ENCODE measurements around the gene USP10.
A peak's percentile ranks its signal among the peaks of the same experiment; 100 is the strongest.

USP10 gene

GRCh38 chr16:84754353-84754856, 54.6 kb downstream of the USP10 start:
- peak; percentile 93 for DNase-seq

GRCh38 chr16:84754956-84755672, 55.3 kb downstream of the USP10 start:
- DNase-seq, result peak; percentile 21

- DNase-seq, result no peak
These were observed 57.0 kb downstream of the USP10 start for GRCh38 chr16:84756830-84757229.

- no peak for DNase-seq
These were observed 58.8 kb downstream of the USP10 start for GRCh38 chr16:84758627-84759026.

GRCh38 chr16:84759061-84759460, 59.3 kb downstream of the USP10 start:
- DNase-seq, result no peak

GRCh38 chr16:84759906-84760305, 60.1 kb downstream of the USP10 start:
- DNase-seq, result no peak

- no peak for DNase-seq
These were observed 61.9 kb downstream of the USP10 start for GRCh38 chr16:84761448-84762368.

- DNase-seq, result no peak
These were observed 63.4 kb downstream of the USP10 start for GRCh38 chr16:84763164-84763563.

- DNase-seq, result no peak
These were observed 63.8 kb downstream of the USP10 start for GRCh38 chr16:84763629-84764028.

- no peak for DNase-seq
These were observed 65.2 kb downstream of the USP10 start for GRCh38 chr16:84764970-84765369.

GRCh38 chr16:84765616-84766580, 66.1 kb downstream of the USP10 start:
- DNase-seq, result no peak

GRCh38 chr16:84766978-84767773, 67.4 kb downstream of the USP10 start:
- no peak for DNase-seq

GRCh38 chr16:84768061-84768807, 68.4 kb downstream of the USP10 start:
- DNase-seq, result no peak

GRCh38 chr16:84768808-84769197, 69.0 kb downstream of the USP10 start:
- no peak for DNase-seq

- DNase-seq, result no peak
These were observed 69.6 kb downstream of the USP10 start for GRCh38 chr16:84769416-84769815.

GRCh38 chr16:84773312-84773711, 73.5 kb downstream of the USP10 start:
- no peak for DNase-seq

GRCh38 chr16:84774810-84775209, 75.0 kb downstream of the USP10 start:
- DNase-seq, result peak; percentile 74

GRCh38 chr16:84775262-84775810, 75.5 kb downstream of the USP10 start:
- DNase-seq, result no peak

GRCh38 chr16:84777435-84777834, 77.6 kb downstream of the USP10 start:
- DNase-seq, result no peak

GRCh38 chr16:84778720-84779119, 78.9 kb downstream of the USP10 start:
- no peak for DNase-seq

GRCh38 chr16:84780063-84780462, 80.3 kb downstream of the USP10 start:
- no peak for DNase-seq
